ENCODE data around the gene BMPR1A.

DNA sequence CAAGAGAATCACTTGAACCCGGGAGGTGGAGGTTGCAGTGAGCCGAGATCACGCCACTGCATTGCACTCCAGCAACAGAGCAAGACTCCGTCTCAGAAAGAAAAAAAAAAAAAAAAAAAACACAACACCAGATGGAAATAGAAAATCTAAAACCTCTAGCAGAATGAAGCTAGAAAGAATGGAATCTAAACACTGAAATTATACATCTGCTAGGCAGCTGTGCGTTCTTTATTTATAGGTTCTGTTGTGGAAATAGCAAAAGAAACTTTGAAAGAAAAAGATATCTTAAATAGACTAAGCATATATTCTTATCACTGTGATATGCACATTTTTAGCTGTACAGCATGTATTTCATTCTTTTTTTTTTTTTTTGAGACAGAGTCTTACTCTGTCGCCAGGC is 17.1 kb downstream of the BMPR1A start:
- TF ChIP-seq, protein P1, sequence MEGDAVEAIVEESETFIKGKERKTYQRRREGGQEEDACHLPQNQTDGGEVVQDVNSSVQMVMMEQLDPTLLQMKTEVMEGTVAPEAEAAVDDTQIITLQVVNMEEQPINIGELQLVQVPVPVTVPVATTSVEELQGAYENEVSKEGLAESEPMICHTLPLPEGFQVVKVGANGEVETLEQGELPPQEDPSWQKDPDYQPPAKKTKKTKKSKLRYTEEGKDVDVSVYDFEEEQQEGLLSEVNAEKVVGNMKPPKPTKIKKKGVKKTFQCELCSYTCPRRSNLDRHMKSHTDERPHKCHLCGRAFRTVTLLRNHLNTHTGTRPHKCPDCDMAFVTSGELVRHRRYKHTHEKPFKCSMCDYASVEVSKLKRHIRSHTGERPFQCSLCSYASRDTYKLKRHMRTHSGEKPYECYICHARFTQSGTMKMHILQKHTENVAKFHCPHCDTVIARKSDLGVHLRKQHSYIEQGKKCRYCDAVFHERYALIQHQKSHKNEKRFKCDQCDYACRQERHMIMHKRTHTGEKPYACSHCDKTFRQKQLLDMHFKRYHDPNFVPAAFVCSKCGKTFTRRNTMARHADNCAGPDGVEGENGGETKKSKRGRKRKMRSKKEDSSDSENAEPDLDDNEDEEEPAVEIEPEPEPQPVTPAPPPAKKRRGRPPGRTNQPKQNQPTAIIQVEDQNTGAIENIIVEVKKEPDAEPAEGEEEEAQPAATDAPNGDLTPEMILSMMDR (IDR thresholded peaks at IDR 0.05), result no peak
- no peak for TF ChIP-seq POLR2A (IDR thresholded peaks at IDR 0.05)

All from body of pancreas (tissue), 4 donors.